Measurements from ENCODE around the gene FAM83C. TPM values are rescaled to one million over a fixed set of nuclear protein-coding genes. Genes with fewer than 3 reads are reported as not detected.
"Not testable (repeated sequence)": the region's sequence is repeated elsewhere in the genome, so short reads cannot be mapped to it uniquely, and the experiment has no call there.

The FAM83C gene
- total RNA-seq, 1 donor from 2014 or later = not detected

- no peak for DNase-seq
- intact Hi-C loops (cut with micrococcal nuclease) = no loop called here
- Mint-ChIP-seq H3K9me3 (no peaks in the 10 kb centered on the region), H3K27ac (no peak overlapping the region), H3K27me3 (no peaks in the 10 kb centered on the region), H3K4me3 (no peak overlapping the region), H3K36me3 (ENCODE audit: low read depth) (peaks cover 22% of the 10 kb centered on the region), H3K4me1 (peaks cover 2% of the 10 kb centered on the region)
- ATAC-seq (ENCODE audit: low read depth) = no peak
- no peak for TF ChIP-seq CTCF (IDR thresholded peaks at IDR 0.05)
- ChIA-PET CTCF (no interaction called here), POLR2A (no interaction called here)
Measured at GRCh38 chr20:35257175-35257909, 34.9 kb downstream of the FAM83C start.

- H3K36me3 Mint-ChIP-seq (ENCODE audit: low read depth) = peaks cover 19% of the 10 kb centered on the region
- CTCF ChIA-PET = no interaction called here
- POLR2A ChIA-PET = no interaction called here
- no peak overlapping the region for H3K4me3 Mint-ChIP-seq
- DNase-seq (no peak), ATAC-seq (ENCODE audit: low read depth) (no peak)
- H3K9me3 Mint-ChIP-seq = no peaks in the 10 kb centered on the region
- no peak for TF ChIP-seq CTCF (IDR thresholded peaks at IDR 0.05)
- no peaks in the 10 kb centered on the region for H3K27me3 Mint-ChIP-seq
- H3K4me1 Mint-ChIP-seq = peaks cover 23% of the 10 kb centered on the region
- intact Hi-C loops (cut with micrococcal nuclease) = no loop called here
- H3K27ac Mint-ChIP-seq = no peak overlapping the region
Measured at GRCh38 chr20:35254448-35254999, 37.7 kb downstream of the FAM83C start.

DNA sequence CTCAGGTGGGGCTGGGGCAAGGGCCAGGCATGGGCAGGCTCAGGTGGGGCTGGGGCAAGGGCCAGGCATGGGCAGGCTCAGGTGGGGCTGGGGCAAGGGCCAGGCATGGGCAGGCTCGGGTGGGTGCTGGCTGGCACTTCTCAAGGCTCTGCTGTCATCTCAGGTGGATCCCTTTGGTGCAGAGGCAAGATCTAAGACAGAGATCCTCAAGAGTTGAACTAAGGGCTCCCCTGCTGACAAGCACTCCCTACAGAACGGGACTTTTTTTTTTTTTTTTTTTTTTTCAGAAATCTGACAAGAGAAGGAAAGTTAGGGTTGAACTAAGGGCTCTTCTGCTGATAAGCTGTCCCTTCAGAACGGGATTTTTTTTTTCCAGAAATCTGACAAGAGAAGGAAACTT lies 39.2 kb downstream of the FAM83C start:
- CTCF ChIA-PET = no interaction called here
- Mint-ChIP-seq H3K36me3 (ENCODE audit: low read depth) (peaks cover 15% of the 10 kb centered on the region), H3K27ac (no peak overlapping the region)

DNA sequence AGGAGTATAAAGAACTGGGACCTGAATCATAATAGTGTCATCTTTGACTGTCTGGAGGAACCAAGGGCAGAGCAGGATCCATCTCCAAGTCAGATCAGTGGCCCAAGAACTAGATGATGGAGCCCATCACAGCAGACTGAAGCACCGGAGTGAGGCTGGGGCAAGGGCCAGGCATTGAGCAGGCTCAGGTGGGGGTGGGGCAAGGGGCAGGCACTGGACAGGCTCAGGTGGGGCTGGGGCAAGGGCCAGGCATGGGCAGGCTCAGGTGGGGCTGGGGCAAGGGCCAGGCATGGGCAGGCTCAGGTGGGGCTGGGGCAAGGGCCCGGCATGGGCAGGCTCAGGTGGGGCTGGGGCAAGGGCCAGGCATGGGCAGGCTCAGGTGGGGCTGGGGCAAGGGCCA lies 39.6 kb downstream of the FAM83C start:
- not testable (repeated sequence) for H3K27me3 Mint-ChIP-seq

More for the DNA sequence above, 39.2 kb downstream of the FAM83C start:
- H3K9me3 Mint-ChIP-seq = no peaks in the 10 kb centered on the region
- intact Hi-C loops (cut with micrococcal nuclease) = no loop called here
- H3K27me3 Mint-ChIP-seq = no peaks in the 10 kb centered on the region
- H3K4me1 Mint-ChIP-seq = peaks cover 23% of the 10 kb centered on the region
- ATAC-seq (ENCODE audit: low read depth) (no peak), DNase-seq (no peak)
- POLR2A ChIA-PET = interaction anchor here (0.7 kb wide), 1 partner anchor 427 kb away, joined by 5 read pairs; no protein-coding TSS in a partner anchor
- no peak for TF ChIP-seq CTCF (IDR thresholded peaks at IDR 0.05)
- no peak overlapping the region for H3K4me3 Mint-ChIP-seq

GRCh38 chr20:35252037-35252461 lies 40.2 kb downstream of the FAM83C start:
- DNase-seq (no peak), ATAC-seq (ENCODE audit: low read depth) (peak; percentile 70)
- ChIA-PET CTCF (no interaction called here), POLR2A (no interaction called here)
- intact Hi-C loops (cut with micrococcal nuclease) = no loop called here
- H3K27me3 Mint-ChIP-seq = no peaks in the 10 kb centered on the region
- H3K36me3 Mint-ChIP-seq (ENCODE audit: low read depth) = peaks cover 12% of the 10 kb centered on the region
- H3K4me1 Mint-ChIP-seq = peaks cover 23% of the 10 kb centered on the region
- H3K9me3 Mint-ChIP-seq = no peaks in the 10 kb centered on the region
- no peak overlapping the region for H3K4me3 Mint-ChIP-seq
- peak overlapping the region; percentile 61 for H3K27ac Mint-ChIP-seq
- no peak for TF ChIP-seq CTCF (IDR thresholded peaks at IDR 0.05)

More for the DNA sequence above, 39.6 kb downstream of the FAM83C start:
- POLR2A ChIA-PET; DNase-seq; H3K4me3 Mint-ChIP-seq; intact Hi-C loops (cut with micrococcal nuclease); ATAC-seq (ENCODE audit: low read depth); CTCF ChIA-PET; H3K9me3 Mint-ChIP-seq: not testable (repeated sequence)
- Mint-ChIP-seq H3K4me1 (peaks cover 23% of the 10 kb centered on the region), H3K27ac (peak overlapping the region; percentile 61), H3K36me3 (ENCODE audit: low read depth) (peaks cover 15% of the 10 kb centered on the region)

Measured in activated B cell treated with CpG ODN at 0.5 μM for 24 hours (primary cell).